ENCODE measurements around the gene KRT72.

DNA sequence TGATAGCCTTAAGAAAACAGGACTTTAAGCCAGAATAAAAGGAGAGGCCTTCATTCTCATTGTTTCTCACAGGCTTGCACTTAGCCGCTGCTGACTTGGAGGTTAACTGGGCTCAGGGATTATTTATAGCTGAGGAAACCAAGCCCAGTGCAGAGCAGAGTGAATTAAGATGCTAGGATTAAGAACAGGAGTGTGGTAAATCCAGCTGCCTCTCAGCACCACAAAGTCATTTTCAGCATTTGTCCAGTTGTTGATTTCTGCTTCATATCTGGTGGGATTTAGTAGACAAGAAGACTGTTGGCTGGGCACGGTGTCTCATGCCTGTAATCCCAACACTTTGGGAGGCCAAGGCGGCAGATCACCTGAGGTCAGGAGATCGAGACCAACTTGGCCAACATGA lies 31.4 kb upstream of the KRT72 start:
- TF ChIP-seq CTCF (IDR thresholded peaks at IDR 0.05): no peak
- TF ChIP-seq POLR2AphosphoS5 (IDR thresholded peaks at IDR 0.05): no peak
- TF ChIP-seq POLR2A (IDR thresholded peaks at IDR 0.05): no peak

All from breast epithelium (tissue), 3 donors.